ENCODE data around the gene GAB4. TPM values are rescaled to one million over a fixed set of nuclear protein-coding genes. Genes with fewer than 3 reads are reported as not detected.

The GAB4 gene
- total and polyA plus RNA-seq, 8 donors, result not detected

DNA sequence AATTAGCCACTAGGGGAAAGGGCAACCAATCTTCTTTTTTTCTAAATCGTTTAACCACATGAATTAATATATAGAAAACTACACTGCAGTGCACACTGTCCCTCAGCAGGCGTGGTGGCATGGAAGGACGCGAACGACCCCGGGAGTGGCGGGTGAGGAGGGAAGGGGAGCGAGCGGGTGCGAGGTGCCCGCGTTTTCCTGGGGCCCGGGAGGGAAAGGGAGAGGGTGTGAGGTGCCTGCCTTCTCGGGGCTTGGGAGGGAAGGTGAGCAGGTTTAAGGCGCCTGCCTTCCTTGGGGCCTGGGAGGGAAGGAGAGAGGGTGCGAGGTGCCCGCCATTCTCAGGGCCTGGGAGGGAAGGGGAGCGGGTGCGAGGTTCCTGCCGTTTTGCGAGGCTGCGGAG lies 765 bp downstream of the GAB4 start:
- no peaks in the 10 kb centered on the region for H3K4me1 ChIP-seq
- peaks cover 0 to 60% (median 10%) of the 10 kb centered on the region in 3 donors for H3K27me3 ChIP-seq
- H3K9me3 ChIP-seq, result peaks cover 0 to 32% (median 22%) of the 10 kb centered on the region in 4 donors
- 18 to 28% (median 21%) methylated on average over 14 to 22 of the region's 22 CpGs for WGBS, 5 donors
- no peaks in the 10 kb centered on the region for H3K36me3 ChIP-seq
- no peak for DNase-seq
- H3K4me3 ChIP-seq, result no peak overlapping the region
- intact Hi-C loops (cut with DNase I; ENCODE audit: low total_unique reads), result no loop called here
- no peak overlapping the region for H3K27ac ChIP-seq
- no peak for TF ChIP-seq POLR2A (IDR thresholded peaks at IDR 0.05)
- TF ChIP-seq, protein P1, sequence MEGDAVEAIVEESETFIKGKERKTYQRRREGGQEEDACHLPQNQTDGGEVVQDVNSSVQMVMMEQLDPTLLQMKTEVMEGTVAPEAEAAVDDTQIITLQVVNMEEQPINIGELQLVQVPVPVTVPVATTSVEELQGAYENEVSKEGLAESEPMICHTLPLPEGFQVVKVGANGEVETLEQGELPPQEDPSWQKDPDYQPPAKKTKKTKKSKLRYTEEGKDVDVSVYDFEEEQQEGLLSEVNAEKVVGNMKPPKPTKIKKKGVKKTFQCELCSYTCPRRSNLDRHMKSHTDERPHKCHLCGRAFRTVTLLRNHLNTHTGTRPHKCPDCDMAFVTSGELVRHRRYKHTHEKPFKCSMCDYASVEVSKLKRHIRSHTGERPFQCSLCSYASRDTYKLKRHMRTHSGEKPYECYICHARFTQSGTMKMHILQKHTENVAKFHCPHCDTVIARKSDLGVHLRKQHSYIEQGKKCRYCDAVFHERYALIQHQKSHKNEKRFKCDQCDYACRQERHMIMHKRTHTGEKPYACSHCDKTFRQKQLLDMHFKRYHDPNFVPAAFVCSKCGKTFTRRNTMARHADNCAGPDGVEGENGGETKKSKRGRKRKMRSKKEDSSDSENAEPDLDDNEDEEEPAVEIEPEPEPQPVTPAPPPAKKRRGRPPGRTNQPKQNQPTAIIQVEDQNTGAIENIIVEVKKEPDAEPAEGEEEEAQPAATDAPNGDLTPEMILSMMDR (IDR thresholded peaks at IDR 0.05), result no peak
- no peak for TF ChIP-seq EP300 (IDR thresholded peaks at IDR 0.05)
- no peak for TF ChIP-seq POLR2AphosphoS5 (IDR thresholded peaks at IDR 0.05)

DNA sequence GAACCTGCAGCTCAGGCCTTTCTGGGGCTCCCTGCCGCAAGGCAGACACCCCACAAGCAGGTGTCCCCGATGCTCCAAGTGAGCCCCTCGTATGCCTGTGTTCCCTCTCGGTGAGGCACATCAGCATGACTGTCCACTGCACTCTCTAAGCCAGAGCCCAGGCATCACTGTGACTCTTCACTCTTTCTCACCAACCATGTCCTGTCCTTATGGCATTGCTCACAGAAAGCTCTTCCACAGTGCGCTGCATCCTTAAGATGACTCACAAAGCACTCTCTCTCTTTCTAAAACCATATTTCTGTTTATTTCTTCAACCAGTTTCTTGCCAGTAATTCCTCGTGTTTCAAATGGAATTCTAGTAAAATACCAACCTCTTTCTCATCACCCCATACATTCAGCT lies 18.1 kb downstream of the GAB4 start:
- no peak overlapping the region for H3K4me3 ChIP-seq
- no peak overlapping the region for H3K27ac ChIP-seq
- H3K4me1 ChIP-seq, result no peaks in the 10 kb centered on the region
- intact Hi-C loops (cut with DNase I; ENCODE audit: low total_unique reads), result no loop called here
- WGBS, 5 donors, result 75 to 92% (median 79%) methylated on average over 6 of the region's 6 CpGs
- no peak for DNase-seq
- H3K27me3 ChIP-seq, result peaks cover 0 to 4% (median 0%) of the 10 kb centered on the region in 3 donors
- H3K36me3 ChIP-seq, result no peaks in the 10 kb centered on the region
- TF ChIP-seq EP300 (IDR thresholded peaks at IDR 0.05) (no peak), POLR2A (IDR thresholded peaks at IDR 0.05) (no peak), POLR2AphosphoS5 (IDR thresholded peaks at IDR 0.05) (no peak)
- TF ChIP-seq, protein P1 (IDR thresholded peaks at IDR 0.05), result no peak
- peaks cover 0 to 1% (median under 1%) of the 10 kb centered on the region in 4 donors for H3K9me3 ChIP-seq

DNA sequence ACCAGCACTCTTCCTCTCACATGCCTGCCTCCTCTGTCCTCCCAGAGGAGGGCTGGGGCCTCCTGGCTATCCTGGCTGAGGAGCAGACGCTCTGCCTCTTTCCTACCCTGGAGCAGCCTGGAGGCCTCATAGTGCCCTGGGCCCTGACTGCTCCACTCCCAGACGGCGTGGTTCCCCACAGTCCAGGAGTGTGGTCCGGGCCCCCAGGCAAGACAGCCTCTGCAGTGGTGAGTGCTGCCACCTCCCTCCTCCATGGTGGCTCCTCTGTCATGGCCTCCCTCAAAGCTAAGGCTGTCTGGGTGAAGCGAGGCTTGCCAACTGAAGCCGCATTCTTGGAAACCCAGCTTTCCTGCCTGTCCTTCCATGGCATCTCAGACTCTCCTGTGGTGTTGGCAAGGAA lies 19.8 kb downstream of the GAB4 start:
- peaks cover 0 to 9% (median 0%) of the 10 kb centered on the region in 3 donors for H3K27me3 ChIP-seq
- WGBS, 5 donors, result 75 to 88% (median 80%) methylated on average over 4 to 6 of the region's 6 CpGs
- TF ChIP-seq, protein P1 (IDR thresholded peaks at IDR 0.05), result no peak
- TF ChIP-seq POLR2A (IDR thresholded peaks at IDR 0.05), result no peak
- no peak for TF ChIP-seq EP300 (IDR thresholded peaks at IDR 0.05)
- TF ChIP-seq POLR2AphosphoS5 (IDR thresholded peaks at IDR 0.05), result no peak
- no peak overlapping the region for H3K4me3 ChIP-seq
- intact Hi-C loops (cut with DNase I; ENCODE audit: low total_unique reads), result no loop called here
- no peaks in the 10 kb centered on the region for H3K36me3 ChIP-seq
- H3K4me1 ChIP-seq, result no peaks in the 10 kb centered on the region
- no peak overlapping the region for H3K27ac ChIP-seq
- H3K9me3 ChIP-seq, result peaks cover 2 to 17% (median 17%) of the 10 kb centered on the region in 4 donors
- no peak for DNase-seq

DNA sequence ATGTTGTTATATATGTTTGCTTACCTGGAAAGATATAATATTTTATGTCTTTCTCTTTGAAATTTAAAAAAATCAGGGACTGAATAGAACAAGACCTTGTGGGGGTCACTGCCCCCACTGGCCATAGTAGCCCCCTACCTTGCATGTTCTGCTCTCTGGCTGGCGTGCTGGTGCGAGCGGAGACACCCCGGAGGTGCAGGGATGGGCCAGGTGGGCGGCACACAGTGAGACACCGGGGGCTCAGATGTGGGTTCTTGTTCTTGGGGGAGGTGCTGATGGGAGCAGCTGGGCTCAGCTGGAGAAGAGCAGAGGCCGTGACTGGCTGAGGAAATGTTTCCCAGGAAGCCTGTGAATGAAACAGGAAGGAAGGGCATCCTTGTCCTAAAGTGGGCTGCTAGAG lies 20.2 kb downstream of the GAB4 start:
- DNase-seq, result no peak
- intact Hi-C loops (cut with DNase I; ENCODE audit: low total_unique reads), result no loop called here
- Histone ChIP-seq H3K9me3 (peaks cover 6 to 21% (median 21%) of the 10 kb centered on the region in 4 donors), H3K4me3 (no peak overlapping the region), H3K27ac (no peak overlapping the region), H3K36me3 (no peaks in the 10 kb centered on the region), H3K4me1 (no peaks in the 10 kb centered on the region), H3K27me3 (peaks cover 0 to 9% (median 0%) of the 10 kb centered on the region in 3 donors)
- 70 to 76% (median 72%) methylated on average over 7 of the region's 7 CpGs for WGBS, 5 donors
- TF ChIP-seq, protein P1 (IDR thresholded peaks at IDR 0.05), result no peak
- TF ChIP-seq POLR2A (IDR thresholded peaks at IDR 0.05), result no peak
- TF ChIP-seq EP300 (IDR thresholded peaks at IDR 0.05), result no peak
- TF ChIP-seq POLR2AphosphoS5 (IDR thresholded peaks at IDR 0.05), result no peak

All from stomach (tissue), 9 donors.